T-helper 1 cell (primary cell): ENCODE results near the gene TMCO4.
"Not testable (repeated sequence)": the region's sequence is repeated elsewhere in the genome, so short reads cannot be mapped to it uniquely, and the experiment has no call there.

Experiments used
- DNase-seq, 5 donors: peaks; one replicate each; pipeline ENCODE4 v3.0.0-alpha.2; 2012 to 2020
- total RNA-seq, 4 donors: gene quantifications; one replicate each; lab custom pipeline; 2026; lab: John Stamatoyannopoulos, UW

The TMCO4 gene
- total RNA-seq, result 24.7 to 35.7 (median 29.0) reads per million in 4 donors

GRCh38 chr1:19799230-19800075, at the start of gene TMCO4:
TSS of gene TMCO4 (minus strand) at chr1:19799916. CDS start at chr1:19780758, 19,158 bp downstream.
- DNase-seq, result peak; percentile 19 to 69 (median 32)

- DNase-seq, result not testable (repeated sequence)
Measured at GRCh38 chr1:19849307-19849706, 49.6 kb upstream of the TMCO4 start.

DNA sequence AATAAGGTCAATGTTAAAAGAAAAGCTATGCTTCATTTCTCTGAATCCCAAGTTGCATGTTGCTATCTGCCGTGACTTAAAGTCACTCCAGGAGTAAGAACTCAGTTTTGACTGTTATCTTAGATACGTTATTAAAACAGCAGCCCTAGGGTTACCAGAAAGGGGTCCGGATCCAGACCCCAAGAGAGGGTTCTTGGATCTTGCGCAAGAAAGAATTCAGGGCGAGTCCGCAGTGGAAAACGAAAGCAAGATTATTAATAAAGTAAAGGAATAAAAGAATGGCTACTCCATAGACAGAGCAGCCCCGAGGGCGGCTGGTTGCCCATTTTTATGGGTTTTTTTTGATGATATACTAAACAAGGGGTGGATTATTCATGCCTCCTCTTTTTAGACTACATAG, 47.6 kb upstream of the TMCO4 start:
- not testable (repeated sequence) for DNase-seq

DNA sequence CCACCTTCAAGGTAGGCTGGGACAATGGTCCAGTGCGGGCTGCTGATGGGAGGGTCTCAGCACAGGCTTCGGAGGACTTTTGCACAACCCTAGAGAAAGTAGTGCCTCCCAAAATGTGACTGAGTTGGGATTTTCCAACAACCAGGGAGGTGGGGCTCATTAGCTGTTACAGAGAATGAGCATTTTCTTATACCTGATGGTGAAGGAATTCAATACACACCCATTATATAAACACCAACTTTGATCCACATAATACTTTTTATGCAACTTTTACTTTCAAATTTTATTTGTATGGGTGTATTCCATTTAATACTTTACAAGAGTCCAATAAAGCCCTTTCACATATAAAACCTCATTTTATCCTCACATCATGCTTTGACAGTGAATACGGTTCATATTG, 46.6 kb upstream of the TMCO4 start:
- DNase-seq, result no peak

GRCh38 chr1:19845555-19845954, 45.8 kb upstream of the TMCO4 start:
- DNase-seq, result no peak

DNA sequence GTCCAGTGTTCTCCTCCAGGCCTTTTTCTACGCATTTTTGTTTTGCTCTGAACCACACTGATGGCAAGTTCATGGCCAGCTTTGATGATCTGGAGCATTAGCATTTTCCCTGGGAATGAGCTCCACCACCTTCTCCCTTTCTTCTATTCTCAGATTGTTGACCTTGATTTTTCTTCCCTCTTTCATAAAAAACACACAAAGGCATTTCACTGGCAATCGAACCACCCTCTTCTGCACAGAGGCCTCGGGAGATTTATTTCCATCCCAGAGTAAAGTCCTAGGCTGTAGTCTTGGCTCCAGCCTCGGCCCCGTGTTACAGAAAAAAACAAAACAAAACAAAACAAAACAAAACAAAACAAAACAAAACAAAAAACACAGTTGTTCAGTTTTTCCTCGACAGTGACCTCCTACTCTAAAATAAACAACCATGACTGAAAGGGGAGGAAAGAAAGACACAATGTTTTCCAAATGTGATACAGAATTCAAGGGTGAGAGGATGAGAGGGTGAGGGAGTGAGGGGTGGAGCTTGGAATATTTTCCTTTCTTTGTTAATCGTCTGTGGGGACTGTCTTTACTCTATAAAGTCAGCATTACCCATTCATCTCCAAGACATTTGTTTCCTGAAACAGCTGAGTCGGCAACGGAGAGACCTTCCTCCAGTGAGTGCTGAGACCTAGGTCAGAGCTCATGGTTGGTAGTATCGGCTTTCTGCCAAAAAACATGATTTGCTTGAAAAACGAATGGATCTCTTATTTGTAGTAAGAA, 45.2 kb upstream of the TMCO4 start:
- DNase-seq, result no peak

- no peak for DNase-seq
Measured at GRCh38 chr1:19840228-19840627, 40.5 kb upstream of the TMCO4 start.

GRCh38 chr1:19837866-19838265, 38.1 kb upstream of the TMCO4 start:
- no peak for DNase-seq

GRCh38 chr1:19835578-19835977, 35.9 kb upstream of the TMCO4 start:
- no peak for DNase-seq

DNA sequence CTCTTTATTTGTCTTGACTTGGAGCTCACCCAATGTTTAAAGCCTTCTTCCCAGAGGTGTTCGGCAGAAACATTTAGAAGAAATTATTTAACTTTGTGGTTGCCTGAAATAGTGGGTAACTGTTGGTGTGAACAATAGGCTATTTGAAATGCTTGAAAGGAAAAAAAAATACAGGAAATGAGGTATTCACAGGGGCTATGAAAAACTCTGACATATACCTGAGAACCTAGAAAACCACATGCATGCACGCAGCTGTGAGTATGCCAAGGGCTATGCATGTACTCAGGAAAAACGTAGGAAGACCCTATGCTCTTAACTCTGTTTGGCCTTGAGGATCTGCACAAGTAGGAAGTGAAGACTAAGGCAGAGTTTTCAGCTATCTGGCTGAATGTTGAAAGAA, 31.7 kb upstream of the TMCO4 start:
- DNase-seq, result no peak

DNA sequence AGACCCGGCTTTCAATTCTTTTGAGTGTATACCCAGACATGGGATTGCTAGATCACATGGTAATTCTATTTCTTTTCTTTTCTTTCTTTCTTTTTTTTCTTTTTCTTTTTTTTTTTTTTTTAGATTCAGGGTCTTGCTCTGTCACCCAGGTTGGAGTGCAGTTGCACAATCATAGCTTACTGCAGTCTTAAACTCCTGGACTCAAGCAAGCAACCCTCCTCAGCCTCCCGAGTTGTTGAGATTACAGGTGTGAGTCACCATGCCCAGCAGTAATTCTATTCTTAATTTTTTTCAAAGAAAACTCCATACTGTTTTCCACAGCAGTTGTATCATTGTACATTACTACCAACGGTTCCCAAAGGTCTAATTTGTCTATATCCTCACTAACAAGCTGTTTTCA, 28.8 kb upstream of the TMCO4 start:
- DNase-seq, result no peak

GRCh38 chr1:19825298-19825697, 25.6 kb upstream of the TMCO4 start:
- DNase-seq, result no peak

GRCh38 chr1:19824541-19824940, 24.8 kb upstream of the TMCO4 start:
- no peak for DNase-seq

DNA sequence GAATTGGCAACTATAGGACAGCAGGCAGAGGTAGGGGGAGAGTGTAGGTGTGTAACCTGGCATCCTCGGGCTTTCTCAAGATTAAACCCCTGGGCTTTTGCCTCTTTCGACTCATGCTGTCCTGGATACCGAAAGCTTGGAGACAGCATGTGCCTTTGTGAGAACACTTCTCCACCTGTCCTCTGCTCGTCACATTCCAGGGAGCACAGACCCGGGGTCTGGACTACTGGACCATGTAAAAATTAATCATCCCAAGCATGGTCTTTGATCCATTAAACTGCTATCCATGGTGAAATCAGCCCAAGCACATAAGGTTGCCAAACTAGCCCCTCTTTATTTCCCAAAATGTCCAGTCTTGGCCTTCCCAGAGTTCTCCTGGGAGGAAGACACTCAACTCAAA, 24.3 kb upstream of the TMCO4 start:
- no peak for DNase-seq

DNA sequence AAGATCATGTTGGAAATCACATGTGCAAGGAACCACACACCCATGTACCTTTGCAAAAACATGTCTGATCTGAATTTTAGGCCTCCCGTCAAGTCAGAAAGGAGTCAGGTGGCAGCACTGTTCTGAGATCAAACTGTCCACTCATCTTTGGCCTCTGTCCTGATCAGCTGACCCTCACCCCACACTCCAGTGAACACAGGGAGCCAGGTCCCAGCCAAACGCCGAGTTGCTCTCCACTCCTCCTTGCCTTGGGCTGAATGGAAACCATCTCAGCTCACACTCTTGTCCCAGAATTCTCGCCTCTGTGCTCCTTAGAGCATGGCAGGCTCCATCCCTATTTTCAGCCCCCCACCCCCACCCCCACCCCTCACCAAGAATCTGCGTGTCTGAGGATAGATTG, 20.0 kb upstream of the TMCO4 start:
- no peak for DNase-seq

- DNase-seq, result no peak
Measured at GRCh38 chr1:19818324-19818723, 18.6 kb upstream of the TMCO4 start.

DNA sequence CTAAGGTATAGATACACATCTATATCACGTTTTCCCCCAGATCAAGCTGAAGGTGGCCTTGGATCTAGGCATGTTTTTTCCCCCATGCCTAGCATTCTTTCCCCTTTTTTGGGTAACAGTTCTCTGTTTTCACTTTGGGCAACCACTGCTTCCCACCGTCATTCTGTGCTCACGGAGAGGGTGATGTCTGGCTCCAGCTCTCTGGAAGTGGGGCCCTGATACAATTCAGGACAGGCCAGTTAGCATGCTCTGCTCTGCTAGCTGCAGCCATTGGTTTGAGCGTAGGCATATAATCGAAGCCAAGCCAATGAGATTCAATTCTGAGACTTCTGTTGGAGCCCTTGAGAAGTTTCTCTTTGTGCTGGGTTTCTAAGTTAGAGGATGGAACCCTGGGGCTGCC, 17.4 kb upstream of the TMCO4 start:
- no peak for DNase-seq

DNA sequence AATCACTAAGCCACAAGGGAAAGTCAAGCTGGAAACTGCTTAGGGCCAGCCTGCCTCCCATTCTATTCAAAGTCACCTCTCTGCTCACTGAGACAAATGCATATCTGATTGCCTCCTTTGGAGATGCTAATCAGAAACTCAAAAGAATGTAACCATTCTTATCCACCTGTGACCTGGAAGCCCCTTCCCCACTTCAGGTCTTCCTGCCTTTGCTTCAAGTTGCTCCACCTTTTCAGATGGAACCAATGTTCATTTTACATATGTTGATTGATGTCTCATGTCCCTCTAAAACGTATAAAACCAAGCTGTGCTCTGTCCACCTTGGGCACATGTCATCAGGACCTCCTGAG, 17.0 kb upstream of the TMCO4 start:
- not testable (repeated sequence) for DNase-seq

GRCh38 chr1:19815801-19816736, 16.4 kb upstream of the TMCO4 start:
- DNase-seq, result no peak

- no peak for DNase-seq
Measured at GRCh38 chr1:19814681-19815503, 15.2 kb upstream of the TMCO4 start, which contains the start of gene RNF186. TSS of gene RNF186 (minus strand) at chr1:19815283. CDS start at chr1:19815101, 182 bp downstream.

GRCh38 chr1:19814244-19814661, 14.5 kb upstream of the TMCO4 start:
- no peak for DNase-seq

- no peak for DNase-seq
Measured at GRCh38 chr1:19813643-19813960, 13.9 kb upstream of the TMCO4 start.
